Astrocyte (in vitro differentiated cells and primary cell): ENCODE data around the gene ATXN1. TPM values are rescaled to one million over a fixed set of nuclear protein-coding genes. Genes with fewer than 3 reads are reported as not detected.
"Not testable (repeated sequence)": the region's sequence is repeated elsewhere in the genome, so short reads cannot be mapped to it uniquely, and the experiment has no call there.

Experiments used
- DNase-seq: peaks from one replicate; pipeline ENCODE4 v3.0.0-alpha.2; 2010; ENCODE audit warnings: low read depth
- FAIRE-seq: peaks from 2 replicates; lab custom pipeline; 2011; peaks lifted over from hg19 to GRCh38; lab: Jason Lieb, UNC
- H2AFZ ChIP-seq: 2 replicates; pipeline ENCODE4 v1.6.0; 2012; ENCODE audit warnings: low read depth, low read length, inconsistent platforms
- H3K27ac ChIP-seq: 2 replicates; pipeline ENCODE4 v1.5.1; 2011; ENCODE audit warnings: low read depth, low read length, inconsistent platforms
- H3K27me3 ChIP-seq: 2 replicates; pipeline ENCODE4 v1.6.0; 2011; ENCODE audit warnings: low read length, inconsistent platforms; ENCODE audit not compliant: insufficient read depth
- H3K36me3 ChIP-seq: 2 replicates; pipeline ENCODE4 v1.5.1; 2011; ENCODE audit warnings: low read length, inconsistent platforms; ENCODE audit not compliant: insufficient read depth
- H3K4me1 ChIP-seq: 2 replicates; pipeline ENCODE4 v1.5.1; 2011; ENCODE audit warnings: low read length, inconsistent platforms; ENCODE audit not compliant: insufficient read depth
- H3K4me2 ChIP-seq: 2 replicates; pipeline ENCODE4 v1.6.0; 2012; ENCODE audit warnings: low read length, inconsistent platforms
- H3K4me3 ChIP-seq: 2 replicates; pipeline ENCODE4 v1.5.1; 2011; ENCODE audit warnings: low read depth, mild to moderate bottlenecking, low read length, inconsistent platforms; ENCODE audit not compliant: insufficient read depth
- H3K79me2 ChIP-seq: 2 replicates; pipeline ENCODE4 v1.6.0; 2012; ENCODE audit warnings: mild to moderate bottlenecking, low read length, inconsistent platforms; ENCODE audit not compliant: insufficient read depth
- H3K9ac ChIP-seq: 2 replicates; pipeline ENCODE4 v1.6.0; 2012; ENCODE audit warnings: mild to moderate bottlenecking, low read length, inconsistent platforms
- H3K9me3 ChIP-seq: 2 replicates; pipeline ENCODE4 v1.5.1; 2012; ENCODE audit warnings: low read depth, mild to moderate bottlenecking, low read length, inconsistent platforms; ENCODE audit not compliant: insufficient read depth
- H4K20me1 ChIP-seq: 2 replicates; pipeline ENCODE4 v1.6.0; 2012; ENCODE audit warnings: low read length, inconsistent platforms; ENCODE audit not compliant: insufficient read depth
- H3K27ac Mint-ChIP-seq: one replicate; pipeline ENCODE4 v1.8.0; 2021; ENCODE audit warnings: mild to moderate bottlenecking, mixed read lengths; ENCODE audit not compliant: unreplicated experiment
- H3K27me3 Mint-ChIP-seq: one replicate; pipeline ENCODE4 v1.8.0; 2021; ENCODE audit warnings: low read depth, mixed read lengths; ENCODE audit not compliant: unreplicated experiment
- H3K36me3 Mint-ChIP-seq: one replicate; pipeline ENCODE4 v1.8.0; 2021; ENCODE audit warnings: low read depth, mixed read lengths; ENCODE audit not compliant: unreplicated experiment
- H3K4me1 Mint-ChIP-seq: one replicate; pipeline ENCODE4 v1.8.0; 2021; ENCODE audit warnings: low read depth, mixed read lengths; ENCODE audit not compliant: unreplicated experiment
- H3K4me3 Mint-ChIP-seq: one replicate; pipeline ENCODE4 v1.8.0; 2021; ENCODE audit warnings: mild to moderate bottlenecking, moderate library complexity, mixed read lengths; ENCODE audit not compliant: unreplicated experiment
- H3K9me3 Mint-ChIP-seq: one replicate; pipeline ENCODE4 v1.8.0; 2021; ENCODE audit warnings: mild to moderate bottlenecking, mixed read lengths; ENCODE audit not compliant: unreplicated experiment
- CTCF ChIP-seq: IDR thresholded peaks from 2 replicates; pipeline ENCODE4 v1.5.1; 2011; ENCODE audit warnings: low read depth, mild to moderate bottlenecking, inconsistent platforms, low read length, moderate library complexity; ENCODE audit not compliant: insufficient read depth
- EZH2 ChIP-seq: IDR thresholded peaks from 2 replicates; pipeline ENCODE4 v1.6.1; 2012; ENCODE audit warnings: mild to moderate bottlenecking, low read length, inconsistent platforms; ENCODE audit not compliant: insufficient read depth
- total RNA-seq: library from RNA; stranded (reverse); gene quantifications from 2 replicates; pipeline ENCODE4 v1.2.1, GENCODE V29; 2021

The ATXN1 gene
- total RNA-seq, 1 donor from 2014 or later: 70.9 TPM

DNA sequence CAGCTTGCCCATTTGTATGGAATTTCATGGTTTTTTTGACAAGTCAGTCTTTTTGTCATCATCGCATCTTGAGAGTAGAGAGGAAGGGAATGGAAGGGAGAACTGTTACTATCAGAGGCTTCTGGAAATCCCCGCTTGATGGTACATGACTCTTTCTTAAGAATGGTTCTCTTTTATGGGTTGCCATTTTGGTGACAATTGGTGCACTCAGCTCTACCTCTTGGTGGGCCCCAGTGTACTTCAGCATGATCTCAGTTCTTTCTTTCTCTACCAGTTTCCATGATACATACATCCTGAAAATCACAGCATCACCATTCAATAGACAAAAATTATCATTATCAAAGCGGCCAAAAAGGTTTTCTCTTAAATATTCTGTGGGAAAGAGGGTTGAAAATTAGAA is 147.1 kb downstream of the ATXN1 start:
- H3K27me3 Mint-ChIP-seq, H3K9ac ChIP-seq, H2AFZ ChIP-seq, H3K4me3 Mint-ChIP-seq, H3K4me1 ChIP-seq, H3K4me1 Mint-ChIP-seq, H3K36me3 ChIP-seq, H3K4me2 ChIP-seq, H3K27me3 ChIP-seq, H3K4me3 ChIP-seq, H3K9me3 ChIP-seq, H3K36me3 Mint-ChIP-seq, H4K20me1 ChIP-seq, H3K27ac ChIP-seq, H3K79me2 ChIP-seq, DNase-seq, H3K9me3 Mint-ChIP-seq: not testable (repeated sequence)
- peak; percentile 49 for FAIRE-seq
- peak overlapping the region; percentile 26 for H3K27ac Mint-ChIP-seq

DNA sequence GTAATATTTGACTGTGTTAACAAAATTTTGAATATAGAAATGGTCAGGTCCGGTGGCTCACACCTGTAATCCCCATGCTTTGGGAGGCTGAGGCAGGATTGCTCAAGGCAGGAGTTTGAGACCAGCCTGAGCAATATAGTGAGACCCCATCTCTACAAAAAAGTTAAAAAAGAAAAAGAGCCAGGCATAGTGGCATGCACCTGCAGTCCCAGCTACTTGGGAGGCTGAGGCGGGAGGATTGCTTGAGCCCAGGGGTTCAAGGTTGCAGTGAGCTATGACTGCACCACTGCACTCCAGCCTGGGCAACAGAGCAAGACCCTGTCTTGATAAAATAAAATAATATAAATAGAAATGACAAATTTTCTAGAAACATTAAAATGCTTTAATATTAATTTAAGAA is 147.8 kb downstream of the ATXN1 start:
- not testable (repeated sequence) for DNase-seq, H3K9ac ChIP-seq, H4K20me1 ChIP-seq, H3K4me1 Mint-ChIP-seq, H3K4me1 ChIP-seq, H3K27me3 Mint-ChIP-seq, FAIRE-seq, H3K27me3 ChIP-seq, H3K79me2 ChIP-seq, H3K4me3 ChIP-seq, H3K4me2 ChIP-seq, H3K9me3 ChIP-seq, H3K4me3 Mint-ChIP-seq, H3K9me3 Mint-ChIP-seq, H3K36me3 ChIP-seq, H3K27ac Mint-ChIP-seq, H3K27ac ChIP-seq, H3K36me3 Mint-ChIP-seq, H2AFZ ChIP-seq

- H3K4me3 ChIP-seq: no peak overlapping the region
- no peak overlapping the region for H3K27ac ChIP-seq
- H2AFZ ChIP-seq: no peak overlapping the region
- Mint-ChIP-seq H3K27ac (no peak overlapping the region), H3K27me3 (no peaks in the 10 kb centered on the region), H3K36me3 (peaks cover 15% of the 10 kb centered on the region), H3K4me3 (no peak overlapping the region), H3K9me3 (no peaks in the 10 kb centered on the region), H3K4me1 (no peaks in the 10 kb centered on the region)
- no peak overlapping the region for H3K4me2 ChIP-seq
- no peak for TF ChIP-seq CTCF
- no peak for TF ChIP-seq EZH2
- H4K20me1 ChIP-seq: peaks cover 4% of the 10 kb centered on the region
- no peaks in the 10 kb centered on the region for H3K27me3 ChIP-seq
- H3K9me3 ChIP-seq: no peaks in the 10 kb centered on the region
- DNase-seq (no peak), FAIRE-seq (no peak)
- H3K4me1 ChIP-seq: no peaks in the 10 kb centered on the region
- H3K36me3 ChIP-seq: peaks cover 4% of the 10 kb centered on the region
- H3K9ac ChIP-seq: no peak overlapping the region
- no peaks in the 10 kb centered on the region for H3K79me2 ChIP-seq
Observed at GRCh38 chr6:16608444-16608843, 152.8 kb downstream of the ATXN1 start.

DNA sequence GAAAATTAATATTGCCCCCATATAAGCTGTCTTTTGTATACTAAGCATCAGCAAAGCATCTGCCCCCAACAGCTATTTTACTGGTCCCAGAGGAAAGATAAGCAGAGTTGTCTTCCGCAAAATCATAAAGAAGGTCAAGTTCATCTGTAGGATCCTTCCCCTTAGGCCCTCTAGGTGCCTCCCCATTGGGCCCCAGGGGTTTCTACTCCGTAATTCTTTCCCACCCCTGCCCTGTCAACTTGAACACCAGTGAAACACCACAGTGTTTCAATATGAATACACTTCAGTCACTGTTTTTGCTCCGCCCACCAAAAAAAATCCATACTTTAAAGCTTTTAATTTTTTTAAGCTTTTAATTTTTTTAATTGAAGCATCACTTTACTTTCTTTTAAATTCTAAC is 159.2 kb downstream of the ATXN1 start:
- H3K36me3 ChIP-seq: no peaks in the 10 kb centered on the region
- Mint-ChIP-seq H3K9me3 (peaks cover 3% of the 10 kb centered on the region), H3K27ac (no peak overlapping the region), H3K4me3 (no peak overlapping the region), H3K27me3 (no peaks in the 10 kb centered on the region), H3K36me3 (peaks cover 27% of the 10 kb centered on the region), H3K4me1 (peaks cover 5% of the 10 kb centered on the region)
- H3K9ac ChIP-seq: no peak overlapping the region
- H3K27me3 ChIP-seq: no peaks in the 10 kb centered on the region
- no peak for FAIRE-seq
- TF ChIP-seq EZH2 (no peak), CTCF (no peak)
- H3K27ac ChIP-seq: no peak overlapping the region
- no peak overlapping the region for H3K4me3 ChIP-seq
- peaks cover 20% of the 10 kb centered on the region for H4K20me1 ChIP-seq
- H3K4me2 ChIP-seq: no peak overlapping the region
- H2AFZ ChIP-seq: no peak overlapping the region
- DNase-seq: no peak
- H3K9me3 ChIP-seq: no peaks in the 10 kb centered on the region
- H3K4me1 ChIP-seq: no peaks in the 10 kb centered on the region
- H3K79me2 ChIP-seq: peaks cover 5% of the 10 kb centered on the region
